Upper lobe of right lung (tissue), 1 donor: ENCODE measurements around the gene MYH7B. TPM values are rescaled to one million over a fixed set of nuclear protein-coding genes. Genes with fewer than 3 reads are reported as not detected.

Experiments used
- ATAC-seq: fragments of 200-7000 bp; cut with Tn5 transposase; one replicate; pipeline ENCODE4 v1.9.1; 2020; ENCODE audit warnings: mild to moderate bottlenecking, moderate library complexity
- DNase-seq: peaks from one replicate; pipeline ENCODE4 v3.0.0-alpha.2; 2020
- H3K27ac ChIP-seq: fragments of 200-600 bp; one replicate; pipeline ENCODE4 v1.8.0; 2022
- H3K27me3 ChIP-seq: fragments of 200-600 bp; one replicate; pipeline ENCODE4 v1.8.0; 2022; ENCODE audit warnings: mild to moderate bottlenecking
- H3K36me3 ChIP-seq: fragments of 200-600 bp; one replicate; pipeline ENCODE4 v1.8.0; 2022
- H3K4me1 ChIP-seq: fragments of 200-600 bp; one replicate; pipeline ENCODE4 v1.8.0; 2022
- H3K4me3 ChIP-seq: fragments of 200-600 bp; one replicate; pipeline ENCODE4 v1.8.0; 2022; ENCODE audit warnings: mild to moderate bottlenecking
- H3K9me3 ChIP-seq: fragments of 200-600 bp; one replicate; pipeline ENCODE4 v1.8.0; 2022
- CTCF ChIP-seq: fragments of 200-600 bp; IDR thresholded peaks from one replicate; pipeline ENCODE4 v1.8.0; 2022; ENCODE audit warnings: antibody characterized with exemption
- intact Hi-C: fragments of 100-400 bp; cut with DNase I; formaldehyde crosslinking; loops from one replicate; pipeline ENCODE4 v1.11.0; 2022
- total RNA-seq: library from RNA; stranded (reverse); fragmentation: NEBNext Ultra II Directional; extraction: Animal tissue kit (Norgen Biotek cat#: 25700); gene quantifications from one replicate; pipeline ENCODE4 v1.2.1, GENCODE V29; 2021
- donor health status: DM: no; HTN: yes; CAD: no; lungs with severe emphysema.

MYH7B gene
- total RNA-seq, 1 donor from 2014 or later, result 1.8 TPM

- no peak for DNase-seq
- no peak overlapping the region for H3K27ac ChIP-seq
- TF ChIP-seq CTCF, result no peak
- peaks cover 61% of the 10 kb centered on the region for H3K36me3 ChIP-seq
- no peak for ATAC-seq
- H3K9me3 ChIP-seq, result no peaks in the 10 kb centered on the region
- no peaks in the 10 kb centered on the region for H3K27me3 ChIP-seq
- H3K4me1 ChIP-seq, result no peaks in the 10 kb centered on the region
- intact Hi-C loops, result no loop called here
- H3K4me3 ChIP-seq, result no peak overlapping the region
Observed at GRCh38 chr20:34995192-34995591, 39.5 kb downstream of the MYH7B start.

GRCh38 chr20:34995696-34996095 is 40.0 kb downstream of the MYH7B start:
- Histone ChIP-seq H3K9me3 (no peaks in the 10 kb centered on the region), H3K4me3 (no peak overlapping the region), H3K27me3 (no peaks in the 10 kb centered on the region), H3K36me3 (peaks cover 66% of the 10 kb centered on the region), H3K4me1 (no peaks in the 10 kb centered on the region), H3K27ac (no peak overlapping the region)
- ATAC-seq (no peak), DNase-seq (no peak)
- intact Hi-C loops, result no loop called here
- TF ChIP-seq CTCF, result no peak

- Histone ChIP-seq H3K27me3 (no peaks in the 10 kb centered on the region), H3K4me3 (no peak overlapping the region), H3K36me3 (peaks cover 73% of the 10 kb centered on the region), H3K4me1 (no peaks in the 10 kb centered on the region), H3K27ac (no peak overlapping the region), H3K9me3 (no peaks in the 10 kb centered on the region)
- DNase-seq (no peak), ATAC-seq (no peak)
- no peak for TF ChIP-seq CTCF
- intact Hi-C loops, result no loop called here
Observed at GRCh38 chr20:34996243-34997028, 40.8 kb downstream of the MYH7B start.

GRCh38 chr20:34997131-34997561 is 41.5 kb downstream of the MYH7B start:
- no peaks in the 10 kb centered on the region for H3K27me3 ChIP-seq

GRCh38 chr20:34997774-34998173 is 42.1 kb downstream of the MYH7B start:
- no peak for ATAC-seq
- H3K36me3 ChIP-seq, result peaks cover 86% of the 10 kb centered on the region
- intact Hi-C loops, result no loop called here

More at GRCh38 chr20:34997131-34997561, 41.5 kb downstream of the MYH7B start:
- intact Hi-C loops, result no loop called here
- no peak overlapping the region for H3K27ac ChIP-seq
- no peaks in the 10 kb centered on the region for H3K9me3 ChIP-seq
- DNase-seq, result no peak
- H3K36me3 ChIP-seq, result peaks cover 80% of the 10 kb centered on the region
- TF ChIP-seq CTCF, result no peak
- no peaks in the 10 kb centered on the region for H3K4me1 ChIP-seq
- peak; percentile 10 for ATAC-seq
- H3K4me3 ChIP-seq, result no peak overlapping the region

More at GRCh38 chr20:34997774-34998173, 42.1 kb downstream of the MYH7B start:
- TF ChIP-seq CTCF, result no peak
- DNase-seq, result no peak
- no peak overlapping the region for H3K4me3 ChIP-seq
- no peak overlapping the region for H3K27ac ChIP-seq
- no peaks in the 10 kb centered on the region for H3K27me3 ChIP-seq
- no peaks in the 10 kb centered on the region for H3K9me3 ChIP-seq
- no peaks in the 10 kb centered on the region for H3K4me1 ChIP-seq
